Liver (tissue), 9 donors: ENCODE measurements around the gene GOLGA6D. TPM values are rescaled to one million over a fixed set of nuclear protein-coding genes. Genes with fewer than 3 reads are reported as not detected.
"Not testable (repeated sequence)": the region's sequence is repeated elsewhere in the genome, so short reads cannot be mapped to it uniquely, and the experiment has no call there.

ENCODE experiments used
- DNase-seq: peaks from one replicate; pipeline ENCODE4 v3.0.0-alpha.2; 2017; ENCODE audit warnings: low spot score
- H3K27ac ChIP-seq, 2 donors: one replicate each; pipeline ENCODE4 v1.7.0; 2013; ENCODE audit warnings: inconsistent platforms in 2 of 2, low read length in 2 of 2, control low read depth in 1 of 2, low read depth in 1 of 2, mild to moderate bottlenecking in 1 of 2
- H3K27me3 ChIP-seq, 4 donors: one replicate each; pipeline versions ENCODE4 v1.6.1 to v1.7.0; 2013; ENCODE audit warnings: low read length in 3 of 4, inconsistent platforms in 1 of 4, mild to moderate bottlenecking in 1 of 4, moderate library complexity in 1 of 4; ENCODE audit not compliant: control insufficient read depth in 4 of 4, insufficient read depth in 4 of 4
- H3K36me3 ChIP-seq, 4 donors: one replicate each; pipeline versions ENCODE4 v1.6.1 to v1.7.0; 2013; ENCODE audit warnings: low read length in 3 of 4, mild to moderate bottlenecking in 3 of 4, low read depth in 1 of 4, moderate library complexity in 1 of 4; ENCODE audit not compliant: control insufficient read depth in 4 of 4, insufficient read depth in 3 of 4
- H3K4me1 ChIP-seq, 4 donors: one replicate each; pipeline versions ENCODE4 v1.6.1 to v1.7.0; 2013; ENCODE audit warnings: low read length in 3 of 4, mild to moderate bottlenecking in 3 of 4, moderate library complexity in 1 of 4; ENCODE audit not compliant: control insufficient read depth in 4 of 4, insufficient read depth in 4 of 4
- H3K4me3 ChIP-seq, 3 donors: one replicate each; pipeline versions ENCODE4 v1.6.1 to v1.7.0; 2013; ENCODE audit warnings: low read length in 3 of 3, control low read depth in 1 of 3, low read depth in 1 of 3, mild to moderate bottlenecking in 1 of 3
- H3K9ac ChIP-seq, 2 donors: one replicate each; pipeline ENCODE4 v1.7.0; 2013; ENCODE audit warnings: low read length in 2 of 2, mild to moderate bottlenecking in 2 of 2, moderate library complexity in 2 of 2, control low read depth in 1 of 2, low read depth in 1 of 2
- H3K9me3 ChIP-seq, 4 donors: one replicate each; pipeline versions ENCODE4 v1.6.1 to v1.7.0; 2013; ENCODE audit warnings: low read length in 3 of 4; ENCODE audit not compliant: control insufficient read depth in 4 of 4
- CTCF ChIP-seq: fragments of 150-350 bp; IDR thresholded peaks from 2 replicates; pipeline ENCODE4 v1.5.1; 2017; ENCODE audit warnings: improper control_type of control experiment, low read depth, low read length; ENCODE audit not compliant: missing input control
- HNF4A ChIP-seq, 2 donors: conservative IDR thresholded peaks; 2 replicates each; pipeline ENCODE4 v1.6.1; 2016; ENCODE audit warnings: antibody characterized with exemption in 2 of 2, mild to moderate bottlenecking in 2 of 2
- RAD21 ChIP-seq, 2 donors: IDR thresholded peaks; 2 replicates each; pipeline ENCODE4 v1.6.1; 2016; ENCODE audit warnings: antibody characterized with exemption in 2 of 2, mild to moderate bottlenecking in 2 of 2
- SP1 ChIP-seq: IDR thresholded peaks from 2 replicates; pipeline ENCODE4 v1.6.1; 2018; ENCODE audit warnings: antibody characterized with exemption, mild to moderate bottlenecking
- WGBS: extraction: QIAGEN DNeasy Blood & Tissue Kit; methylation state at CpG from one replicate; pipeline ENCODE4 v1.1.7; 2013; 5-methylcytosine and 5-hydroxymethylcytosine counted together
- polyA plus RNA-seq, 2 donors: library from polyadenylated mRNA; stranded (reverse) in 1 of 2; unstranded in 1 of 2; fragments of 200-250 nt in 1 of 2; fragments of >200 nt in 1 of 2; fragmentation: Nextera tagmentation in 1 of 2; extraction: Ambion mirVana in 1 of 2; gene quantifications; one replicate each; pipeline versions ENCODE4 v1.2.1 to v1.2.3, GENCODE V29; 2013 to 2015
- total RNA-seq, 2 donors: library from RNA; depleted of rRNA; stranded (reverse); fragments of >200 nt; gene quantifications; one replicate each; pipeline ENCODE4 v1.2.3, GENCODE V29; 2014
- donor health status: healthy.
- donor health status: healthy.
- donor health status: healthy.
- donor health status: healthy.
- donor health status: healthy.

The GOLGA6D gene
- total and polyA plus RNA-seq, 4 donors: 0.02 to 0.08 (median 0.05) TPM

DNA sequence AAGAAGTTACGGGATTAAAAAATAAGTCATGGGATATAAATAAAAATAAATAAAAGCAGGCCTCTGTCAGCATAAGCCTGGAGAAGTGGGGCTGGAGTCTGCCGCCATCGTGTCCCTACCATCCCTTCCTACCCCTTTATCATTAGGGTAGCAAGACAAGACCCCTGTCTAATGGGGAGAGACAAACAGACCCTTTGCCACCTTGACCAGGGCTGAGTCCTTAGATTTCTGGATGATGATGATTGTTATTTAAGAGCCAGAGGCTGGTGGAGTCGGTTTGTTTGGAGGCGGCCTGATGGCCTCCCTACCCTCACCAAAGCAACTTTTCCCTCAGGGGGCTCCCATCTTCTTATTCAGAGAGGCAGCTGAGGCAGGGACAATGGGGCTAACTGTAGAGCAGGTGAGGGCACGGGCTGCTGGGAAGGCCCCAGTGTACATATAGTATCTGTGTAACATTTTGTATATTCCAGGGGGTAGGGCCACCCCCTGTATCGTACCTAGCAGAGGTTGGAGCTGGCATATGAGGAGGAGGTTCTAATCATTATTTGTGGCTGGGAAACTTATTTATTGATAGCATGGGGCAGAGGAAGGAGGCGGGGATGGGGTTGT lies 8.8 kb upstream of the GOLGA6D start:
- WGBS: 86% methylated on average over 3 of the region's 8 CpGs
- H3K9me3 ChIP-seq: not testable (repeated sequence)

DNA sequence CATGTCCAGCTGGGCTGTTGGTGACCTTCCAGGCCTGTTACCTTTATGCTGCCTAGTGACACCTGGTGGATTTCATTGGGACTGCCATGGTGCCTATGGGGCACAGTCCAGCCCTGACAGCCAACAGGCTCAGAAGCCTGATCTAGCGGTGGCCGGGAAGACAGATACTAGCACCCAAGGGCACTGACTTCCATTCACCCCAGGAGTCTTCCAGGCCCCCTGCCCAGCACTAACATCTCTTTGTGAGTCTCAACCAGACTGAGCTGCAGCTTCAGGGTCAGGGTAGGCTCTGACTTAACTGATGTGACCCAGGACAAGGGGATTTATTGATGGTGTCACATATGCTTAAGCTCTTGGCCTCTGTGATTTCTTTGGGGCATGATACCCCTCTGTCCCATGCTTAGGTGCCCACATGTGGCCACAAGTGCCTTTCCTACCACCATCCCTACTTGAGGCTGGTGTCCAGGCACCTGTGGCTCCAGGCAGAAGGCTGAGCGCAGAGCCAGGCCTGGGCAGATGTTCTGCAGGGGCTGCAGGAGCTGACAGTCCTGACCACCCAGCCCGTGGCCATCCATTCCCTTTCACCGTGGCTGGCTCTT lies 8.0 kb upstream of the GOLGA6D start:
- H3K4me3 ChIP-seq, H3K9ac ChIP-seq, H3K9me3 ChIP-seq, H3K27ac ChIP-seq, H3K36me3 ChIP-seq, H3K27me3 ChIP-seq, H3K4me1 ChIP-seq: not testable (repeated sequence)
- WGBS: 52% methylated on average over 5 of the region's 5 CpGs
- peak; percentile 35 for DNase-seq
- TF ChIP-seq HNF4A (conservative IDR thresholded peaks at IDR 0.05) (peak; percentile 43 to 67), RAD21 (IDR thresholded peaks at IDR 0.05) (peak; percentile 61 to 69), SP1 (peak; percentile 16), CTCF (peak; percentile 35)

More for the DNA sequence above, 8.8 kb upstream of the GOLGA6D start:
- H3K27ac ChIP-seq, H3K4me1 ChIP-seq, DNase-seq, H3K27me3 ChIP-seq, H3K9ac ChIP-seq, H3K36me3 ChIP-seq, H3K4me3 ChIP-seq: not testable (repeated sequence)

DNA sequence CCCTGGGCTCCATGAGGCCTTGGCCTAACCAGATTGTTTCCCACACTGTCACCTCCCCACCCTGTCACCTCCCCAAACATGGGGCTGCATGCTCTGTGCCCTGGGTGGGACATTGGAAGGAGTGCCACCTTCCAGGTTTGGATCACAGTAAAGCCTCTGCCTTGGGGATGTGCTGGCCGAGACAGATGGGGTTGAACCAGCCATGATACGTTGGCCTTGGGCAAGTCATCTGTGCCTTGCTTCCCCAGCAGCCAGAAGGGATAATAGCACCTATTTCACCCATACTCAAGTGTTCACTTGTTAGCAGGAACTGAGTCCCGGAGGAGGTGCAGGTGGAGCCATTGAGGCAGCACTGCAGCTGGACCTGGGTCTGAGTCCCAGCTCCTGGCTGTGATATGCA lies 7.0 kb upstream of the GOLGA6D start:
- H3K9ac ChIP-seq, H3K9me3 ChIP-seq, H3K36me3 ChIP-seq, H3K27me3 ChIP-seq, H3K27ac ChIP-seq, H3K4me1 ChIP-seq, H3K4me3 ChIP-seq: not testable (repeated sequence)
- 73% methylated on average over 3 of the region's 3 CpGs for WGBS
- peak; percentile 34 for DNase-seq

- DNase-seq, H3K9ac ChIP-seq, H3K36me3 ChIP-seq, H3K4me3 ChIP-seq, H3K9me3 ChIP-seq, H3K4me1 ChIP-seq, H3K27me3 ChIP-seq, H3K27ac ChIP-seq: not testable (repeated sequence)
- no CpG with 5 or more reads among the region's 1 CpG for WGBS
Measured at GRCh38 chr15:75278497-75278896, 4.1 kb upstream of the GOLGA6D start.

GRCh38 chr15:75284152-75284551 lies 1.5 kb downstream of the GOLGA6D start:
- H3K9me3 ChIP-seq, H3K27me3 ChIP-seq, H3K4me3 ChIP-seq, H3K27ac ChIP-seq, DNase-seq, H3K9ac ChIP-seq, H3K4me1 ChIP-seq, H3K36me3 ChIP-seq: not testable (repeated sequence)
- no CpG with 5 or more reads among the region's 3 CpGs for WGBS

GRCh38 chr15:75293660-75294059 lies 11.0 kb downstream of the GOLGA6D start:
- H3K27me3 ChIP-seq, H3K27ac ChIP-seq, H3K4me1 ChIP-seq, H3K4me3 ChIP-seq, H3K9ac ChIP-seq, H3K36me3 ChIP-seq, DNase-seq, H3K9me3 ChIP-seq: not testable (repeated sequence)
- WGBS: 81% methylated on average over 8 of the region's 18 CpGs

- H3K9ac ChIP-seq, H3K4me3 ChIP-seq, H3K27me3 ChIP-seq, DNase-seq, H3K27ac ChIP-seq, H3K9me3 ChIP-seq, H3K36me3 ChIP-seq, H3K4me1 ChIP-seq: not testable (repeated sequence)
- WGBS: 72% methylated on average over 7 of the region's 13 CpGs
Measured at GRCh38 chr15:75298541-75299310, 16.1 kb downstream of the GOLGA6D start.
